Stimulated activated CD8-positive, alpha-beta memory T cell treated with anti-CD3 and anti-CD28 coated beads, Interleukin-12 subunit alpha, Interleukin-12 subunit beta, amount 100 ng/mL, for 1 hour (primary cell): ENCODE measurements around the gene KRT1.

Source experiments
- DNase-seq: peaks from one replicate; pipeline ENCODE4 v3.0.0-alpha.2; 2020; ENCODE audit warnings: low read depth

The KRT1 gene

DNA sequence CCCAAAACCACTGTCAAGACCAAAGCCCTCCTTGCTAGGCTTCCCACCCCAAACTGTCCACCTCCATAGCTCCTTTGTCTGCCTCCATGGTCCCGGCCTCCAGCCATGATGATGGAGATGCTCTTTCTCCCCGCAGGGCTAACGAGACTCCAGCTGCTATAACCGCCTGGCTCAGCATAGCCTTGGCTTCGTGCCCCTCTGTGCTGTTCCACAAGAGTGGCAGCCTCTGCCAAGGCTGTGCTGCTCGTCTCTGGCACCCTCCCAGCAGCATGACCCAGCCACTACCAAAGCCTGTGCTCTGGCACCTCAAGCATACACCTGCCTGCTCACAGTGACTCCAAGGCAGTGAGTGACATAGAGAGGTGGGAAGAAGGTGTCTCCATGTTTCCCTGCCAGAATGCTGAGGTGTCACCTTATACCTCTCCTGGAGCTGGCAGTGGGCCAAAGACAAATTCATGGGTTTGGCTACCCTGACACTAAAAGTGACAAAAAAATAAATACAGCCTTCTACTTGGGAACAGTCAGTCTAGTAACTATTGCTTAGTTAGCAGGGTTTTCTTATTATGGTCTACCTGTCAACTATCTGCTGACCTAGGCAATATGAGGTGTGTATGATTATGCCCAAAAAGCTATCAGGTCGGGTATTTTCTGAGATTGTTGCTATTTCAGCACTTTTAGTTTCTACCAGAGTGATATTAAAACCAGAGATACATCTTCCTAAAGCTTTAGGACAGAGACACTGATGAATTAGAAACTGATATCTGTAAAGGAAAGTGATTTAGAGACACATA lies 45.7 kb downstream of the KRT1 start:
- DNase-seq: no peak

GRCh38 chr12:52633383-52633782 lies 46.8 kb downstream of the KRT1 start:
- no peak for DNase-seq

DNA sequence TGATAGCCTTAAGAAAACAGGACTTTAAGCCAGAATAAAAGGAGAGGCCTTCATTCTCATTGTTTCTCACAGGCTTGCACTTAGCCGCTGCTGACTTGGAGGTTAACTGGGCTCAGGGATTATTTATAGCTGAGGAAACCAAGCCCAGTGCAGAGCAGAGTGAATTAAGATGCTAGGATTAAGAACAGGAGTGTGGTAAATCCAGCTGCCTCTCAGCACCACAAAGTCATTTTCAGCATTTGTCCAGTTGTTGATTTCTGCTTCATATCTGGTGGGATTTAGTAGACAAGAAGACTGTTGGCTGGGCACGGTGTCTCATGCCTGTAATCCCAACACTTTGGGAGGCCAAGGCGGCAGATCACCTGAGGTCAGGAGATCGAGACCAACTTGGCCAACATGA lies 47.6 kb downstream of the KRT1 start:
- no peak for DNase-seq

DNA sequence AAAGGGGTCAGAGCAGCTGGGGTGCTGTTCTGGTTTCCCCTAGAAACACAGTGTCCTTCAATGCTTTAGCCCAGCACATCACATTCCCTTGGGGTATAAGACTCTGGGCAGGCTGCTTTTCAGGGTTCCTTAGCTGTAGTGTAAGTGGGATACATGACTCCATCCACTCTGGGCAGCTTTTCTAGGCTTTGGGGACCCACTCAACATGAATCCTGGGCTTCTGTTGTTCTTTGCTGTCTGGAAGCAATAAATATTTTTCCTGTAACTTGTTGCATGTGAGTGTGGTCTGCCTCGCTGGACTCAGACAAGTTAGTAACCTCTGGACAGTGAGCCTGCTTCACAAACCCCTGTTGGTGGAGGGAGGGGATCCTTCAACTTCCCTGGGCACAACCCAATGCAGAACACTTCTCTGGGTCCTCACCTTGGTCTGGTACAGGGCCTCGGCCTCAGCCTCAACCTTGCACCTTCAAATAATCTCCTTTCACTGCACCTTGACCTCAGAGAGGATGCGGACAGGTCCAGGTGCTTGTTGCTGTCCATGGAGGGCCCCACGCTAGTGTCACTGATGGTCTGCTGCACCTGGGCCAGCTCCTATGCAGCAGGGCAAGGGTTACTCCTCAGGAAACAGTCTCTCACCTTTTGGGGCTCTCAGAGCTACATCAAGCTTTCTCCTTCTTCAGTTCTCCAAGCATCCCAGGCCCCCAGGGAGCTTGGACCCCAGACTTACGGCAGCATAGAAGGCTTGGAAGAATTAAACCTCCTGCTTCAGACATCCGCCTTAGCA lies 48.3 kb downstream of the KRT1 start:
- no peak for DNase-seq

DNA sequence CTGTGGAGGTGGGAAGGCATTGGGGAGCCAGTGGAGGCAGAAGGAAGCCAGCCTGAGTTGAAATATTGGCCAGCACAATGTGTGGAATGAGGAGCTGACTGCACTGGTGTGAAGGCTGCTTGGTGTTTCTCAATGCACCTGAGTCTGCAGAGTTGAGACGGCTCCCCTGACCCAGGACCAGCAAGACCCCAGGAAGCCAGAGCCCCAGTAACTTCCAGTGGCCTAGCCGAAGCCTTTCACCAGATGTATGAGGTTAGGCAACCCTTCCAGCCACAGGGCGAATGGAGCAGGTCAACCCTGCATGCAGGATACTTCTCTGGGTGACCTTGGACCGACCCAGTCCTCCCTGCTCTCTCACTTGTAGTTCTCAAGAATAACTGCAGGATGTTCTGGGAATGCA lies 48.9 kb downstream of the KRT1 start:
- DNase-seq: no peak

DNA sequence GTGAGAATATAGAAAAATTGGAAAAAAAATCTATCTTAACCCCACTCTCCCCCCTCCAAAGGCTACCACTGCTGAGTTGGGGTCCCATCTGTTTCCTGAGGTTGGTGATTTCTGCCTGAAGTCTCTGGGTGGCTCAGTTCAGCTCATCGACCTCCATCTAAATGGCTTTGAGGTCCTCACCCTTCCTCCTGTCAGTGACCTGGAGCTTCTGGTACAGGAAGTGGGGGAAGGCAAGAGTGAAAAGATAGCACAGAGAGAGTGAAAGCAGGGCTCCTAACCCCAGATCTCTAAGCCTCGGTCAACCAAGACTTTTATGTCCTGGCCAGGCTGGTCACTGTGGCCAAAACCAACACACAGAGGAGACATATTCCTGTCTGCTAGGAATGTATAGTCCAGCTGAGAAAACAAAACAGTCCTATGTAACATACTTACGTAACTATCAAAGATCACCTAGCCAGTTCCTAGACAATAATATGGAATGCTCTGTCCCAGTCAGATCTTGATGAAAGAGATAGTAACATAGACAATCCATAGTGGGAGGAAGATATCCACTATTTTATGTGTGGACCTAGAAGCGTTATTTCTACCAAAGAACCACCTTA lies 49.5 kb downstream of the KRT1 start:
- no peak for DNase-seq

GRCh38 chr12:52630008-52630500 lies 50.2 kb downstream of the KRT1 start:
- DNase-seq: no peak

- no peak for DNase-seq
Observed at GRCh38 chr12:52629281-52630007, 50.8 kb downstream of the KRT1 start.

DNA sequence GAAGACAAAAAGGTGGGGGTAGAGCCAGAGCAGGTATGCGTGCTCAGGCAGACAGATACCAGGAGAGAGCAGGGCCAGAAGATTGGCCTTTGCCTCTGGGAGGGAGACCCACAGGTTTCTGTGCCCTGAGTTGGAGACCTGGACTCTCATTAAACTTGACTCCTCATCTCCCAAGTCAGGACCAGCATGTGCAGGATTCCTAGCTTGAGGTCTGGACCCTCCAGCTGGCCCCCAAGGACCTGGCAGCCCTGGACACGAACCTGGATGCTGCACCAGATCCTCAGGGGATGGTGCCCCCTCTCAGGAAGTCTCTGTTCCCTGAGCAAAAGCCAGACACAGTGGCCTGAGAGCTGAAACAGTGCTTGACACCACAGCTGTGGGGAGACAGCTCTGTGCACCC lies 51.4 kb downstream of the KRT1 start:
- DNase-seq: no peak

DNA sequence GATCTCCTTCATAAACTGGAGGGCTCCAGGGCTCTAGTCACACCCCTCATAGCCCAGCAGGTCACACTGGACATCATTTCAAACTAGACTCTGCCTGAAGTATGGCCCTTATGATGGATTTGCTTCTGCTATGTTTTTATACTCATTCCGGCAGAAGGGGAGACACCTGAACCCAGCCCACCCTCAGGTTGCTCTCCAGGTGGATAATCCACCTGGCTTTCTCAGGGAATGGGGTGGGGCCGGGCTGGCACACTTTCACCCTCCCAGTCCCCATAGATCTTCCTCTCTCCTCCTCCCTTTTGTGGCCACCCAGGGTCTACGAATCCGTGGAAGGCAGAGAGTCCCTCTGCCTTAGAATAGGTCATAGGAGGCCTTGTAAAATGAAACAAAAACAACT lies 52.1 kb downstream of the KRT1 start:
- no peak for DNase-seq

- DNase-seq: no peak
Observed at GRCh38 chr12:52627395-52628110, 52.7 kb downstream of the KRT1 start.
